ENCODE data around the gene SLC17A5. TPM values are rescaled to one million over a fixed set of nuclear protein-coding genes. Genes with fewer than 3 reads are reported as not detected.
A peak's percentile ranks its signal among the peaks of the same experiment; 100 is the strongest.
"Not testable (repeated sequence)": the region's sequence is repeated elsewhere in the genome, so short reads cannot be mapped to it uniquely, and the experiment has no call there.

The SLC17A5 gene
- polyA plus RNA-seq, 1 donor = 13.9 TPM

DNA sequence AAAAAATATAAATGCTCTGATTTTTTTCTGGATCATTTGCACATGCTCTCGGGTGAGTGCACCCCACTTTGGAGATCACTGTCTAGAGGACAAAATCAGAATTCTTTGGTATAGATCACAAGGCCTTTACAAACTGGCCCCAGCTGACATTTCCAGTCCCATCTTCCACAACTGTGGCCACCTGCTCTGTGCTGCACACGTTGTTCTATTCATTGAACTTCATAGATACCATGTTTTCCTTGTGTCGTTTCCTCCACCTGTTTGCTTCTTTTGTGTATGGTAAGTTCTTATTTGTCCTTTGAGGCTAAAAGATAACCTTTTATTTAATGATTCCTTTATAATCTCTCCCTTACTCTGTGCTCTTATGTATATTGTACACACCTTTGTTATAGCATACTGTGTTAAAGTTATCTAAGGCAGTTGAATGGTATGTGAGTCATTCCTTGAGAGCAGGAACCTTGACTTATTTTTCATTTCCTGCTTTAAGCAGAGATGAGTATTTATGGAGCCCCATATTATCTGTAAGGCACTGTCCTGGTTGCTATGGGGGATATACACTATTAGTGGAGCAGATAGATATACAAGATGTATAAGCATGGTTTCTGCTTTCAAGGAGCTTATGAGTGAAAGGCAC is 12.0 kb upstream of the SLC17A5 start:
- DNase-seq = no peak

DNA sequence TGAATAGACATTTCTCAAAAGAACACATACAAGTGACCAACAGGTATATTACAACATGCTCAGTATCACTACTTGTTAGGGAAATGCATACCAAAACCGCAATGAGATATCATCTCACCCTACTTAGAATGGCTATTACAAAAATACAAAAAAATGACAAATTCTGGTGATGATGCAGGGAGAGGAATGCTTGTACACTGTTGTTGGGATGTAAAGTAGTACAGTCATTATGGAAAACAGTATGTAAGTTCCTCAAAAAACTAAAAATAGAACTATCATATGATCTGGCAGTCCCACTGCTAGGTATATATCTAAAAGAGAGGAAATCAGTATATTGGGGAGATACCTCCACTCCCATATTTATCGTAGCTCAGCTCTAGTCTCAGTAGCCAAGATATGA is 10.9 kb upstream of the SLC17A5 start:
- no peak for DNase-seq

DNA sequence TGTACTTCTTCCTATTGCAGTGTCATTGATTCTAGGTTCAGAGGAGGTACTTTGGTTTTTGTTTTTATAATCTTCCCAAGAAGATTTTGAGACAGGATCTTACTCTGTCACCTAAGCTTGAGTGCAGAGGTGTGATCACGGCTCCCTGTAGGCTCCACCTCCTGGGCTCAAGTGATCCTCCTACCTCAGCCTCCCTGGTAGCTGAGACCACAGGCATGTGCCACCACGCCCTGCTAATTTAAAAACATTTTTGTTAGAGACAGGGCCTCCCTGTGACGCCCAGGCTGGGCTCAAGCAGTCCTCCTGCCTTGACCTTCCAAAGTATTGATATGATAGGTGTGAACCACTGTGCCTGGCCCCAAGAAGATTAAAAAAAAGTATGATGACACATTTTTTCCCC is 3.4 kb upstream of the SLC17A5 start:
- DNase-seq = no peak

DNA sequence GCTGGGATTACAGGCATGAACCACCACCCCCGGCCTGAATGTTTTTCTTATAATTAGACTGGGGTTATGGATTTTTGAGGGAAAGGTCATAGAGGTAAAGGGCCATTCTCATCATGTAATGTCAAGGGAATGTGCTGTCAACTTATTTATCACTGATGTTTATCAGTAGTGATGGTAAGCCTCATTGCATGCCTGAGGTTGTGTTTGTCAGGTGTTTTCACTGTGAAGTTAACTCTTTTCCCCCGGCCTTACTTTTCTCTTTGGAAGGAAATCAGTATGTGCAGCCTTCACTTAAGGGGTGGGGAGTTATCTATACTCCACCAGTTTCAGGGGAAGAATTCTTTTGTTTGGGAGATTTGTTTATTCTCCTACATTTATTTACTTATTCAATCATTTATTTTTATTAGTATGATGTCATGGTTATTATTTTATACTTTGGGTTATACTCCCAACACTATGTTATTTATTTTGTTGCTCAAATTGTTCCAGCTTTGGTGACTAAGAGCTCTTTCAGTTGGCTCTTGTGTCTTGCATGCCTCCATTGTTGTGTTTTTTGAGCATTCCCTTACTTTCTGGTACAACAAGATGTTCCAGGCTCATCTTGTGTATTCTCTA is 2.8 kb upstream of the SLC17A5 start:
- DNase-seq = no peak

DNA sequence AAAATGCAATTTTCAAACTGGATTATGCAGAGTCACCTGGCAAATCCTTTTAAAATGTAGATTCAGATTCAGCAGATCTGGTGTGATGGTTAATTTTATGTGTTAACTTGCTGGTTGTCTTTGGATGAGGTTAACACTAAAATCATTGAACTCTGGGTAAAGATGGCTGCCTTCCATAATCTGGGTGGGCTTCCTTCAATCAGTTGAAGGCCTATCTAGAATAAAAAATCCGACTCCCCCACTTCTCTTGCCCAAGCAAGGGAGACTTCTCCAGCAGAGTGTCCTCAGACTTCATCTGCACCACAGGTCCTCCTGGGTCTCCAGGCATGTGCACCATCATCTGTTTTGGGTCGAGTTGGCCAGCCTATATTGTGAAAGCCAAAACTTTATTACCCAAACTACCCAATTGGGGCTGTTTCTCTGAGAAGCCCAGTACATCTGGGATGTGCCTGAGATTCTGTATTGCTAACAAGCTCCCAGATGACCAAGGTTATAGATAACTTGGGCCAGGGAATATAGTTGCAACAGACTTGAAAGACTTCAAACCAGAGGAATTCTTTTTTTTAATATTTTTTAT is 1.6 kb upstream of the SLC17A5 start:
- no peak for DNase-seq

DNA sequence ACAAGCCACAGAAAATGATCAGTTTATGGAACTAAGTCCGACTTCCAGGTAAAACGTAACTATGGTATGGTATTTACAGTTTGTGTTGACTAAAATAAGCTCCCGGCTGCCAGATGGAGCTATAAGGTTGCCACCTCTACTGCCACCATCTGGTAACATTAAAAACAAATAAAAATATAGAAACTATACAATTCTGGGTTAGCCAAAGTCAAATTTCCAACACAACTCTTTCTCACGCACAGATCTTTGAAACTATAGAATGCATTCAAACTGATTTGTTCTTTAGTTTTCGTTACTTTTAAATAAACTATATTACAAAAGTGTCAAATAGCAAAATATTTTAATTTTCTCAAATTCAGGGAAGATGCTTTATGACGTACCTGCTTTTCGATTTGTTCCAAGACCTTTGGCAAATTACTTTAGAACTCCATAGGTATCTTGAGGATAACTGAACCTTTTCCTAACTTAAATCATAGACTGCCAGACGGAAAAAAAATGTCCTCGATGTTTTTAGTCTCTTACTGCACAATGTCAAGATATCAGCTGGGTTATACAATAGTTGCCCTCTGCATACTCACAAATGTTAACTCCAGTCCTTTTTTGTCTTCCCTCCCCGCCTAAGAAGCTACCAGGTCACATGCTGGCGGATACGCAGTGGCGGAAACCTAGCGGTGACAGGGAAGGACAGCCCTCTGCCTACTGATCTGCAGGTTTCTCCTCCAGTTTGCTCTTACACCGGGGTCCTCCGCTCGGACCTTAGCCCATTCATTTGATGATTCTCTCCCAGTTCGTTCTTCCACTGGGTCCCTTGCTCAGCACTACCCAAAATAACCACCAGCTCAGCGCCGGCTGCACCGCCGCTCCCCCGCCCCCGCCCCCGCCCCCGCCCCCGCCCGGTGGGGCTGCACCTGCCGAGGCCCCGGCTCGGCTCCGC is 888 bp downstream of the SLC17A5 start:
- peak; percentile 59 for DNase-seq

DNA sequence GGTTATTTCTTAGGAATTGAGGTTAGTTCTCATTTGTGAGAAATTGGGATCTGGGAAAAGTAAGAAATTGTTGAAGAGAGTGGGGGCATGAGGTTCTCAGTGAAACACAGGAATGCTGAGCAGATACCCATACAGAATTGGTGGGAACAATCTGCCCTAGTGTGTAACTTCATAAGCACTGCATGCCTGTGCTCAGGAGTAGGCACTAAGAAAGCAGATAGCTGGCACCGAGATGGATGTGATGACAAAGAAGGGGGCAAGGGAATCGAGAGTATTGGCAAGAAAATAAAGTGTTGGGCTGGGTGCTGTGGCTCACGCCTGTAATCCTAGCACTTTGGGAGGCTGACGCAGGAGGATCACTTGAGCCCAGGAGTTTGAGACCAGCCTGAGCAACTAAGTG is 4.0 kb downstream of the SLC17A5 start:
- DNase-seq = no peak

DNA sequence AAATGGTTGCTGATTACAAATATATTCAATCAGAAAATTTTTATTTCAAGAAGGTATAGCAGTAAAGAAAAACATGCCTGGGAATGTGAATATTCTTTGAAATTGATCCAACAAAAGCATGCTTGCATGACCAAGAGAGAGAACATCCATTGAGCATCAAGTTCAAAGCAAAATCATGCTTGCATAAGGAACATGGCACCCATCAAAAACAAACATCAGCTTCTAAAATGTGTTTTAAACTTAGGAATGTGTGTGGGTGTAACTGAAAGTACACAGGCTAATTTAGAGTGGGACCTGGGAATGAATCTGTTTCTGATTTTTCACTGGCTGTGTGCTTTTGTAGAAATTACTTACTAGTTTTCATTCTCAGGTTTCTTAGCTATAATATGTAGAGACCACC is 5.6 kb downstream of the SLC17A5 start:
- no peak for DNase-seq

DNA sequence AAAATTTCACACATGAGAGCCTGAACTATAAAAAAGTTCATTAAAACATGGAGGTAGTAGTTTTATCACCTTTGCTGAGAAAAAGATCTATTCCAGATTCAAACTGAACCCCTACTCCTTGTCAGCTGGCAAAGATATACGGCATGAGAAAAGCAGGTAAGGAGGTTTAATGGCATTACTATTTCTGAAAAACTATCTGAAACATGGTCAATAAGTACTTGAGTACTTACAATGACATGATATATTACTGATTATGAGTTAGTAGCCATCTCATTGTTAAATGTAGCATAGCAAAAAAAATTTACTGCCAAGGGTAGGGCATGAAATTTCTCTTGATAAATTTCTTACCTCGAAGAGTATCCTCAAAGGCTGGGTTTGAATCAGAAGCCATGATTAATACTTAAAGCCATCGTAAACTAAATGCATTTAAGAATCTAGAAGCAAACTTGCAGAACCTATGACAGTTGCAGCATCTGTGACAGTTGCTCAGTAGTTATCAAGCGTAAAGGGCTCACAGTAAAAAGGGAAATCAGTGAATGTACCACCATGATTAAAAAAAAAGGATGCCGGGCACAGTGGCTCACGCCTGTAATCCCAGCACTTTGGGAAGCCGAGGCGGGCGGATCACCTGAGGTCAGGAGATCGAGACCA is 8.7 kb downstream of the SLC17A5 start:
- DNase-seq = no peak

DNA sequence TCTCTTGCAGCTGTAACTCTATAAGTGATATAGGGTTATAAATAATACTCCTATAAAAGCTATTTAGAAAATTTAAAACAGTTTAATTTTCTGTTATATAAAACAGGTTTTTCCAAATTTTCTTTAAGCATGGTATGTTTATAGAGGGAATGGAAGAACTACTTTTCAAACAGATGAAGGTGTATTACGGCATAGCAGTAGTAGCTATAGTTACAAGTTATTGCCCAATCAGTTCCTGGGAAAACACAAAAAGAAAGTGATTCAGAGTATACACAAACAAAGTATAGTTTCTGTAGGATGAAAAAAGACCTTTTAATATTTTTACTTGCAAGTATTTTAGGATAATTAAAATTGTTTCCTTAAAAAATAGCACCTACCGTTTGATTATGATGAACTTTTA is 9.8 kb downstream of the SLC17A5 start:
- DNase-seq = no peak

DNA sequence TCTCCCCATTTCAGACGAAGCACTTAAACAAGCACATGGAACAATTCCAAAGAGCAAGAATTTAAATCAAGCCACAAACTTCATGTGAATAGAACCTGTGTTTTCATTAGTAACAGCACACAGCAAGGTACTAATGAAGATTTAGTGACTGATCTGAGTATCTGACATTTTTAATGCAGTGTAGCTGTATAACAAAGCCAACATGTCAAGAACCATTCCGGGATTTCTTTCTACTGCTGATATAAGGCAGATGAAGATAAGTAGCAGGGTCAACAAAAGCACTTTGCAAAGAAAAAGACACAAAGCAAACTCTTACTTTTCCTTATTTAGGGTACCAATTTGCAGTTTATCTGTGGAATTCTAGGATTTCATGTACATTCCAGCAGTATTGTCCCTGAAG is 11.3 kb downstream of the SLC17A5 start:
- DNase-seq = no peak

DNA sequence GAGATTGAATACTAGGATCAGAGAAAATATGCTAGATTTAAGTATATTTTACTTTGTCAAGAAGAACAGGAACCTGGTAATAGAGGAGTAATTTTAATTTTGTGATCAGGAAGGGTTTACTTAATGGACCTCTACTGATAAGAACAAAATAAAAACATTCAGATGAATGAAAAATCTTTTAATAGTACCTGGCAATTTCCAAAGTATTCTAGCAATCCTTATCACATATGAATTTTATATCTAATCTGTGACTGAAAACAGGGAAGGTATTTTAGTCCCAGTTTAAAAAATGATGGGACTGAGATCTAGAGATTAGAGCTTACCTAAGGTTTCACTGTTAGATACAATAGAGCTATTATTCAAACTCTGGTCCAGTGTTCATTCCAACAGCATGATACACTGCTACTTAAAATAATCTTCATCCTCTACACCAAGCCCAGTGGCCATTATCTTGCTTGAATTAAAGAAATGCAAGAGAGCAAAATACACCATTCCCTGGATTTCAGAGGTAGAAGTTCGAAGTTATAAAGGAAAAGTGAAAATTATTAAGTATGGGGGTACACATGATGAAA is 13.5 kb downstream of the SLC17A5 start:
- DNase-seq = no peak

DNA sequence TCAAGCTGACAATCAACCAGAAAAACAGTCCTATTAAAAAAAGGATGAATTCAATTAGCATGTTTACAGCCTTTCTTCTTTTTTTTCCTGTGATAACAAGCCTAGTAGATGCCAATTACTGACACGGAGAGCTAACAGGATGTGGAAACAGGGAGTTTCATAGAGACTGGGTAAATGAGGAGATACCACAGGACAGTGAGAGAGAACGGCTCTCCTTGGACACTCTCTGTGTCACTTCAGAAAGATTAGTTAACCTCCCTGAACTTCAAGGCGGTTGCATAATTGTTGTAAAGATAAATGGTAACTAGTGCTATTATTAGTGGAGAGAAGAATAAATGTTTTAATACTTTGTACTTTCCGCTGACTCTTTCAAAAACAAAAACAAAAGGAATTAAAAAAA is 14.8 kb downstream of the SLC17A5 start:
- DNase-seq = no peak

DNA sequence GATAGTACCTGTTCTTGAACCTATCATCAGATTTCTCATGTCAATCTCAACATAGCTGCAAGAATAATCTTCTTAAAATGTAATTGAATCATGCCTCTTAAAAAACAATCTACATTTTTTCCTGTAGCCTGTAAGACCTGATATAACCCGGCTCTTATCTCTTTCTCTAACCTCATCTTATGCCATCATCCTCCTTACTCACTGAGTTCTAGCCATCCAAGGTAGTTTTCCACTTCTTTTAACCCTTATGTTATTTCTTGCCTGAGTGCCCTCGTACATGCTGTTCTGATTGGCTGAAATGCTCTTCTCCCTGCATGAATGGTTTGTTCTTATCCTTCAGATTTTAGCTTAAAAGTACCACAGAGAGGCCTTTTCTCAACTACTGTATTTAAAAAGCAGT is 16.4 kb downstream of the SLC17A5 start:
- DNase-seq = no peak

DNA sequence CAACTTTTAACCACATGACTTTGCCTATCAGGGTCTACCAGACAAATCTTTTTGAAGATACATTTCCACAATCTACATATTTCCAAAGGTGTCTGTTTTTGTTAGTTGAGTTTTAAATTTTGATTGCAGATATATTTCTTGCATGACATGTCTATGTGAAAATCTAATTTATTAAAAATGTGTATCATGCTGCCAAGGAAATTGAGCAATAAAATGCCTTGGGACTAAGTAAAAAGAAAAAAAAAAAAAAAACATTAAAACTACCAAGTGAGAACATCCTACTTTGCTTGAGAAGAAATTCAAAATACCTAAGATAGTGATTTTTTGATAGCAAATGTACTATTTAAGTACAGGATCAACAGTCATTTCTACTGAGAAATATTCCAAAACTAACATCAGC is 17.7 kb downstream of the SLC17A5 start:
- no peak for DNase-seq

DNA sequence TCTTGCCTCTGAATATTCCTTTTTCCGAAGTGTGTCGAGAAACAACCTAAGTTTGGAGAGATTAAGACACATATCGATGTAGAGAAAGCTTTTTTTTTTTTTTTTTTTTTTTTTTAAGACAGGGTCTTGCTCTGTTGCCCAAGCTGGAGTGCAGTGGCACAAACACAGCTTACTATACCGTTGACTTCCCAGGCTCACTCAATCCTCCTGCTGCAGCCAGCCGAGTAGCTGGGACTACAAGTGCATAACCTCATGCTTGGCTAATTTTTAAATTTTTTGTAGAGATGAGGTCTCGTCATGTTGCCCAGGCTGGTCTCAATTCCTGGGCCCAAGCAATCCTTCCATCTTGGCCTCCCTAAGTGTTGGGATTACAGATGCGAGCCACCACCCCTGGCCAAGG is 21.4 kb downstream of the SLC17A5 start:
- no peak for DNase-seq

DNA sequence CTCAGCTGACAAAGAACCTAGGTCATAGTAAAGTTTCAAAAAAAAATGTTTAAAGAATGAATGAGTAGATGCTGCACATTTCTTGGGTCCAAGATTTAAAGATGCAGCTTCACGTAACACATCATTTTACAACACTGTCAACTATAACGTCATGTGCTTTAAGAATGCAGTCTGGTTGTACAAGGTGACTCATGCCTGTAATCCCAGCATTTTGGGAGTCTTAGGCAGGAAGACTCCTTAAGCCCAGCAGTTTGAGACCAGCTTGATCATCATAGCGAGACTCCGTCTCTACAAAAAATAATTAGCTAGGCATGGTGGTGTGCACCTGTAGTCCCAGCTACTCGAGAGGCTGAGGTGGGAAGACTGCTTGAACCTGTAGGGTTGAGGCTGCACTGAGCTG is 21.9 kb downstream of the SLC17A5 start:
- DNase-seq = no peak

DNA sequence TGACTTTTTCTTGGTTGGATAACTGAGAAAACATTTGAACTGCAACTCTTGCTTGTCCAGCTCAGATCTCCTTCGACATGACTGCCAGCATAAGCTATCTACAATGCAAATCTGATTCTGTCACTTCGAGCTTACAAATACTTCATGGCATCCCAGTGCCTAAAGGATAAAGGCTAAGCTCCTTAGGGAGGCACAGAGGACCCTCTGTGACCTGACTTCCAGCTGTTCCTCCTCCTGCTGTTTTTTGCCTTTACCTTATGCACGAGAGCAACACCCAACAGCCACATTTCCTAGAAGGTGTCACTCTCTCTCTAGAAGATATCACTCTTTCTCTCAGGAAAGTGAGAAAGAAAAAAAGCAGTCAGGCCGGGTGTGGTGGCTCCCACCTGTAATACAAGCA is 23.4 kb downstream of the SLC17A5 start:
- DNase-seq = no peak

DNA sequence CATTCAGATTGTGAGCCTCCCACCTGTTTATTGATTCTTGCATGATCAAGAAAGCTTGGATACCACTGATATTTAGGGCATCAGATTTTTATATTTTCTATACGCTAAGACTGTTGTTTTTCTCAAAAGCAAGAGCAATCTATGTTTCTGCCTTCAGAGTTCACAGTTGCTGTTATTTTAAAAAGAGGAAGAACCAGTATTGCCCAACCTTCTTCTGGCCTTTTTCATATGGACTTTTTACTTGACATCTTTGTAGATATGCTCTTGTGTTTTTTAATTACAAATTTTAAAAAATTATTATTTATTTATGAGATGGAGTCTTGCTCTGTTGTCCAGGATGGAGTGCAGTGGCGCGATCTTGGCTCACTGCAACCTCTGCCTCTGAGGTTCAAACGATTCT is 28.9 kb downstream of the SLC17A5 start:
- DNase-seq = no peak

DNA sequence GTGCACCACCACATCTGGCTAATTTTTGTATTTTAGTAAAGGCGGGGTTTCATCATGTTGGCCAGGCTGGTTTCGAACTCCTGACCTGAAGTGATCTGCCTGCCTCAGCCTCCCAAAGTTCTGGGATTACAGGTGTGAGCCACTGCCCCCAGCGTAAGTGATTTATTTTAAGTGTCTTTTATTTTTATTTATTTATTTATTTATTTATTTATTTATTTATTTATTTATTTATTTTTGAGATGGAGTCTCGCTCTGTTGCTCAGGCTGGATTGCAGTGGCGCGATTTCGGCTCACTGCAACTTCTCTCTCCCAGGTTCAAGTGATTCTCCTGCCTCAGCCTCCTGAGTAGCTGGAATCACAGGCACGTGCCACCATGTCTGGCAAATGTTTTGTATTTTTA is 30.3 kb downstream of the SLC17A5 start:
- not testable (repeated sequence) for DNase-seq

DNA sequence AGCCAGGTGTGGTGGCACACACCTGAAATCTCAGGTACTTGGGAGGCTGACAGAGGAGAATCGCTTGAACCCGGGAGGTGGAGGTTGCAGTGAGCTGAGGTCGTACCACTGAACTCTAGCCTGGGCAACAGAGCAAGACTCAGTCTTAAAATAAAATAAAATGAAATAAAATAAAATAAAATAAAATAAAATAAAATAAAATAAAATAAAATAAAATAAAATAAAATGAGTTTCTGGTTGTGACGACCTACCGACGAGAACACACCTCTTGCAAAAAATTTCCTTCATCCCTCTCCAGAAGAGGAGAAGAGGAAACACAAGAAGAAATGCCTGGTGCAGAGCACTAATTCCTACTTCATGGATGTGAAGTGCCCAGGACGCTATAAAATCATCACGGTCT is 35.7 kb downstream of the SLC17A5 start:
- DNase-seq = not testable (repeated sequence)

DNA sequence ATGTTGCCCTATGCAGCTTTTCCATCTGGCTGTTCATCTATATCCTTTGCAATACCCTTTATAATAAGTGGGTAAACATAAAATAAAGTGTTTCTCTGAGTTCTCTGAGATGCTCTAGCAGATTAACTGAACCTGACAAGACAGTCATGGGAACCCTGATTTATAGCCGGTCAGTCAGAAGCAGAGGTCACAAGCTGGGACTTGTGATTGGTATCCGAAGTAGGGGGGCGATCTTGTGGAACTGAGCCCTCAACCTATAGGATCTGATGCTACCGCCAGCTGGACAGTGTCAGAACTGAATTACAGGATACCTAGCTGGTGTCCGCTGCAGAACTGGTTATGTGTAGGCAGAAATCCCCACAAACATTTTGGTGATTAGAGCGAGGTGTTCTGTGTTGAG is 39.0 kb downstream of the SLC17A5 start:
- DNase-seq = no peak

All from hindlimb muscle (tissue), 1 donor.